Measurements from ENCODE around the gene KCTD17.

DNA sequence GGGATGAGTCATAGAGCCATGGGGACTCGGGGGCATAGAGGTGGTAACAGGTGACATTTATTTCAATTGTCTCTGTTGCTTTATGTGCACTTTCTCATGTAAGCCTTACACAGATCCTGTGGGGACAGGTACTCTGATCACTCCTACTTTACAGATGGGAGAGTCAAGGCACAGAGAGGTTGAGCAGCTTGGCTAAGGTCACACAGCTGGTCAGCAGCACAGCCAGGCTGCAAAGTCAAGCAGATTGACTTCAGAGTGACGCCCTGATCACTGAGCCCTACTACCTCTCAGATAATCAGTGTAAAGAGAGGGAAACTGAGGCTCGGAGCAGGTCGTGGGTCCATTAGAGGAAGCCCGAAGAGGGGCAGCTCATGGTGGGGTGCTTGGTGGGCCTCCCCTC is 54.4 kb downstream of the KCTD17 start:
- TF ChIP-seq, protein P1, sequence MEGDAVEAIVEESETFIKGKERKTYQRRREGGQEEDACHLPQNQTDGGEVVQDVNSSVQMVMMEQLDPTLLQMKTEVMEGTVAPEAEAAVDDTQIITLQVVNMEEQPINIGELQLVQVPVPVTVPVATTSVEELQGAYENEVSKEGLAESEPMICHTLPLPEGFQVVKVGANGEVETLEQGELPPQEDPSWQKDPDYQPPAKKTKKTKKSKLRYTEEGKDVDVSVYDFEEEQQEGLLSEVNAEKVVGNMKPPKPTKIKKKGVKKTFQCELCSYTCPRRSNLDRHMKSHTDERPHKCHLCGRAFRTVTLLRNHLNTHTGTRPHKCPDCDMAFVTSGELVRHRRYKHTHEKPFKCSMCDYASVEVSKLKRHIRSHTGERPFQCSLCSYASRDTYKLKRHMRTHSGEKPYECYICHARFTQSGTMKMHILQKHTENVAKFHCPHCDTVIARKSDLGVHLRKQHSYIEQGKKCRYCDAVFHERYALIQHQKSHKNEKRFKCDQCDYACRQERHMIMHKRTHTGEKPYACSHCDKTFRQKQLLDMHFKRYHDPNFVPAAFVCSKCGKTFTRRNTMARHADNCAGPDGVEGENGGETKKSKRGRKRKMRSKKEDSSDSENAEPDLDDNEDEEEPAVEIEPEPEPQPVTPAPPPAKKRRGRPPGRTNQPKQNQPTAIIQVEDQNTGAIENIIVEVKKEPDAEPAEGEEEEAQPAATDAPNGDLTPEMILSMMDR (conservative IDR thresholded peaks at IDR 0.05; ENCODE audit: low read depth, low read length) = no peak
- TF ChIP-seq EZH2 (IDR thresholded peaks at IDR 0.05; ENCODE audit: borderline replicate concordance, low read depth, low read length, poor library complexity, severe bottlenecking) = no peak

Measured in A673 (cell line).